OCI-LY3 (cell line): Measurements from ENCODE around the gene PCP4L1.
A peak's percentile ranks its signal among the peaks of the same experiment; 100 is the strongest.
"Not testable (repeated sequence)": the region's sequence is repeated elsewhere in the genome, so short reads cannot be mapped to it uniquely, and the experiment has no call there.

ENCODE experiments used
- H2AFZ ChIP-seq: fragments of 200-600, 300-600 bp; shearing (Covaris generic); 2 replicates; pipeline ENCODE4 v1.6.0; 2014; ENCODE audit warnings: antibody characterized with exemption, low read depth, low read length
- H3K27ac ChIP-seq: fragments of 200-600, 300-600 bp; sonication (generic); 2 replicates; pipeline ENCODE4 v1.5.1; 2014; ENCODE audit warnings: mild to moderate bottlenecking, low read length, moderate library complexity, mixed read lengths
- H3K27me3 ChIP-seq: fragments of 200-600, 300-600 bp; sonication (generic); 2 replicates; pipeline ENCODE4 v1.6.1; 2014; ENCODE audit warnings: low read depth, low read length, mixed read lengths
- H3K36me3 ChIP-seq: fragments of 200-600, 300-600 bp; sonication (generic); replicated peaks from 2 replicates; pipeline ENCODE3; 2014; ENCODE audit warnings: low read depth, low read length, mixed read lengths
- H3K4me1 ChIP-seq: fragments of 300-600, 200-600 bp; sonication (generic); 2 replicates; pipeline ENCODE4 v1.6.1; 2014; ENCODE audit warnings: low read length, mixed read lengths
- H3K4me2 ChIP-seq: fragments of 200-600, 300-600 bp; sonication (generic); 2 replicates; pipeline ENCODE4 v1.6.1; 2014; ENCODE audit warnings: low read length, mixed read lengths
- H3K4me3 ChIP-seq: fragments of 300-600, 200-600 bp; sonication (generic); 2 replicates; pipeline ENCODE4 v1.5.1; 2014; ENCODE audit warnings: antibody characterized with exemption, mild to moderate bottlenecking, low read length, moderate library complexity
- H3K79me2 ChIP-seq: fragments of 300-600, 200-600 bp; shearing (Covaris generic); 2 replicates; pipeline ENCODE4 v1.6.1; 2014; ENCODE audit warnings: mild to moderate bottlenecking, low read length, mixed read lengths
- H3K9ac ChIP-seq: fragments of 300-600, 200-600 bp; shearing (Covaris generic); 2 replicates; pipeline ENCODE4 v1.6.0; 2014; ENCODE audit warnings: mild to moderate bottlenecking, low read length, moderate library complexity
- H3K9me3 ChIP-seq: fragments of 200-600, 300-600 bp; shearing (Covaris generic); 2 replicates; pipeline ENCODE4 v1.6.1; 2014; ENCODE audit warnings: low read length, mixed read lengths; ENCODE audit not compliant: insufficient read depth
- H4K20me1 ChIP-seq: fragments of 200-600, 300-600 bp; sonication (generic); 2 replicates; pipeline ENCODE4 v1.6.1; 2016; ENCODE audit warnings: low read length, mixed read lengths; ENCODE audit not compliant: insufficient read depth
- EZH2phosphoT487 ChIP-seq: fragments of 200-600 bp; shearing (Covaris generic); IDR thresholded peaks from 2 replicates; pipeline ENCODE4 v1.6.1; 2018; ENCODE audit warnings: antibody characterized with exemption, mixed run types, low read depth
- TF ChIP-seq, protein P1 (sequence below): fragments of 200-600, 300-600 bp; sonication (generic); IDR thresholded peaks from 2 replicates; pipeline ENCODE4 v1.5.1; 2014; ENCODE audit warnings: antibody characterized with exemption, low read length, low read depth

Gene PCP4L1

GRCh38 chr1:161223805-161224694, 34.5 kb upstream of the PCP4L1 start:
- Histone ChIP-seq H3K9me3 (no peaks in the 10 kb centered on the region), H2AFZ (no peak overlapping the region), H3K4me2 (no peak overlapping the region), H3K4me3 (no peak overlapping the region), H3K27me3 (no peaks in the 10 kb centered on the region), H3K4me1 (peaks cover 21% of the 10 kb centered on the region), H3K9ac (no peak overlapping the region), H3K79me2 (peaks cover 6% of the 10 kb centered on the region; the same call in 1 of the 2 replicates), H3K27ac (no peak overlapping the region), H3K36me3 (peaks cover 7% of the 10 kb centered on the region), H4K20me1 (no peaks in the 10 kb centered on the region)
- no peak for TF ChIP-seq EZH2phosphoT487
- TF ChIP-seq, protein P1, sequence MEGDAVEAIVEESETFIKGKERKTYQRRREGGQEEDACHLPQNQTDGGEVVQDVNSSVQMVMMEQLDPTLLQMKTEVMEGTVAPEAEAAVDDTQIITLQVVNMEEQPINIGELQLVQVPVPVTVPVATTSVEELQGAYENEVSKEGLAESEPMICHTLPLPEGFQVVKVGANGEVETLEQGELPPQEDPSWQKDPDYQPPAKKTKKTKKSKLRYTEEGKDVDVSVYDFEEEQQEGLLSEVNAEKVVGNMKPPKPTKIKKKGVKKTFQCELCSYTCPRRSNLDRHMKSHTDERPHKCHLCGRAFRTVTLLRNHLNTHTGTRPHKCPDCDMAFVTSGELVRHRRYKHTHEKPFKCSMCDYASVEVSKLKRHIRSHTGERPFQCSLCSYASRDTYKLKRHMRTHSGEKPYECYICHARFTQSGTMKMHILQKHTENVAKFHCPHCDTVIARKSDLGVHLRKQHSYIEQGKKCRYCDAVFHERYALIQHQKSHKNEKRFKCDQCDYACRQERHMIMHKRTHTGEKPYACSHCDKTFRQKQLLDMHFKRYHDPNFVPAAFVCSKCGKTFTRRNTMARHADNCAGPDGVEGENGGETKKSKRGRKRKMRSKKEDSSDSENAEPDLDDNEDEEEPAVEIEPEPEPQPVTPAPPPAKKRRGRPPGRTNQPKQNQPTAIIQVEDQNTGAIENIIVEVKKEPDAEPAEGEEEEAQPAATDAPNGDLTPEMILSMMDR, result no peak

DNA sequence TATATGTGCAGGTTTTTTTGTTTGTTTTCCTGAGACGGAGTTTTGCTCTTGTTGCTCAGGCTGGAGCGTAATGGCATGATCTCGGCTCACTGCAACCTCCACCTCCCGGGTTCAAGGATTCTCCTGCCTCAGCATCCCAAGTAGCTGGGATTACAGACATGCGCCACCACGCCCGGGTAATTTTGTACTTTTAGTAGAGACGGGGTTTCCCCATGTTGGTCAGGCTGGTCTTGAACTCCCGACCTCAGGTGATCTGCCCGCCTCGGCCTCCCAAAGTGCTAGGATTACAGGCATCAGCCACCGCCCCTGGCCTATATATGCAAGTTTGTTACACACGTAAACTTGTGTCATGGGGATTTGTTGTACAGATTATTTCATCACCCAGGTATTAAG, 33.9 kb upstream of the PCP4L1 start:
- not testable (repeated sequence) for H3K4me3 ChIP-seq, H3K27me3 ChIP-seq, H2AFZ ChIP-seq, H3K36me3 ChIP-seq, H3K79me2 ChIP-seq, H4K20me1 ChIP-seq, H3K27ac ChIP-seq, H3K9ac ChIP-seq, H3K9me3 ChIP-seq
- Histone ChIP-seq H3K4me1 (peaks cover 21% of the 10 kb centered on the region), H3K4me2 (peak overlapping the region; percentile 91)

GRCh38 chr1:161225178-161225533, 33.4 kb upstream of the PCP4L1 start:
- H3K4me1 ChIP-seq, result peaks cover 21% of the 10 kb centered on the region
- H2AFZ ChIP-seq, result peak overlapping the region; percentile 99
- H3K27me3 ChIP-seq, result no peaks in the 10 kb centered on the region
- no peaks in the 10 kb centered on the region for H4K20me1 ChIP-seq
- peaks cover 6% of the 10 kb centered on the region; the same call in 1 of the 2 replicates for H3K79me2 ChIP-seq
- H3K4me2 ChIP-seq, result peak overlapping the region; percentile 91
- peaks cover 7% of the 10 kb centered on the region for H3K36me3 ChIP-seq
- H3K27ac ChIP-seq, result peak overlapping the region; percentile 67
- peak overlapping the region; percentile 67 for H3K9ac ChIP-seq
- H3K4me3 ChIP-seq, result peak overlapping the region; percentile 69
- H3K9me3 ChIP-seq, result no peaks in the 10 kb centered on the region
- TF ChIP-seq, protein P1, result no peak
- no peak for TF ChIP-seq EZH2phosphoT487

DNA sequence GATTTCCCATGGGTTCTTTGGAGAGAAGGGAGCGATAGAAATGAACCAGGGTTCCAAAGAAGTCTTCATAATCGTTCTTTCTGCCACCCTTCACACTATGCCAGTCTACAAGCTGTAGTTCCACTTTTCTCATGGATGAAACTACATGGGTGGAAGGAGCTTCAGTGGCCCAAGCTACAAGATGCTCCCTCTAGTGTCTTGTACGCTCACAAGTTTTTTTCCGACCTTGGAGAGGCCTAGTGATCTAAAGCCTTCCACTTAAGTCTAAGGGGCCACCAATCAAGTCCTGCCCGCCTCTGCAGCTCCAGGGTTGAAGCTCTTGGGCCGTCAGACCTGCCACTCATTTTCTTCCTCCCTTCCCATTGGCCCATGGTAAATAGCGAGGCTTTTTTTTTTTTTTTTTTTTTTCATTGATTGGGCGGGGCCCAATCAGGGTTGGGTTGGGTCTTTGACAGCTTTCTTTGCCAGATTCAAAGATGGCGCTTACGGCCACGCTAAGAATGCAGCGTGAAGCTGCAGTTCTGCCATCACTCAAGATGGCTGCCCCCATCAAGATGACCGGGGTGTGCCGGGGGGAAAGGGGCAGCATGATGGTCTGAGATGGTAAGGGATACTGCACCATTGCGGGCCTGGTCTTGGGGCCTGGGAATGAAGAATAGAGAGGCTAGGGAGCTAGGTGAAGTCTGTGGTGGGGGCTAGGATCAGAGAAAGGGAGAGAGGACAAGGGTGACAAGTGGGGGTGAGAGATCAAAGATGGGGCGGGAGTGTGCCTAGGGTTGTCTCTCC, 32.8 kb upstream of the PCP4L1 start, which contains the start of gene TOMM40L:
TOMM40L (plus strand) TSS at position 527 of the 786 bp plus-strand sequence. CDS start 430 bp downstream, outside the sequence.
- Histone ChIP-seq H4K20me1 (no peaks in the 10 kb centered on the region), H3K9me3 (no peaks in the 10 kb centered on the region), H3K27me3 (no peaks in the 10 kb centered on the region), H3K79me2 (peaks cover 6% of the 10 kb centered on the region; the same call in 1 of the 2 replicates), H3K27ac (peak within 1 kb of the TSS; percentile 67), H3K36me3 (peaks cover 7% of the 10 kb centered on the region), H3K9ac (peak within 1 kb of the TSS; percentile 71), H3K4me3 (peak within 1 kb of the TSS; percentile 95), H2AFZ (peak within 1 kb of the TSS; percentile 99), H3K4me1 (peaks cover 21% of the 10 kb centered on the region), H3K4me2 (peak within 1 kb of the TSS; percentile 100)
- TF ChIP-seq, protein P1, result peak; percentile 84
- no peak for TF ChIP-seq EZH2phosphoT487
